Activated T-helper 1 cell treated with anti-CD3 and anti-CD28 coated beads, Interleukin-12 subunit alpha, Interleukin-12 subunit beta, Interleukin-2, Interleukin-4 antibody, amounts not matched to agents 30 ng/mL and 10 ng/mL and 1 ng/mL, durations not matched to agents 14 hours and 24 hours and 36 hours (primary cell): ENCODE results near the gene PBX3. TPM values are rescaled to one million over a fixed set of nuclear protein-coding genes. Genes with fewer than 3 reads are reported as not detected.

ENCODE experiments used
- DNase-seq: peaks from one replicate; pipeline ENCODE4 v3.0.0; 2021; ENCODE audit warnings: low spot score
- H3K27ac Mint-ChIP-seq: one replicate; pipeline ENCODE4 v1.8.0; 2021; ENCODE audit warnings: mild to moderate bottlenecking, mixed read lengths
- H3K27me3 Mint-ChIP-seq: one replicate; pipeline ENCODE4 v1.8.0; 2022; ENCODE audit warnings: mild to moderate bottlenecking, moderate library complexity, mixed read lengths; ENCODE audit not compliant: insufficient read depth
- H3K36me3 Mint-ChIP-seq: one replicate; pipeline ENCODE4 v1.8.0; 2021; ENCODE audit warnings: low read depth, mixed read lengths
- H3K4me1 Mint-ChIP-seq: one replicate; pipeline ENCODE4 v1.8.0; 2021; ENCODE audit warnings: low read depth, mixed read lengths
- H3K4me3 Mint-ChIP-seq: one replicate; pipeline ENCODE4 v1.8.0; 2021; ENCODE audit warnings: mild to moderate bottlenecking, moderate library complexity, mixed read lengths
- H3K9me3 Mint-ChIP-seq: one replicate; pipeline ENCODE4 v1.8.0; 2021; ENCODE audit warnings: mixed read lengths
- intact Hi-C: fragments of 100-400 bp; cut with micrococcal nuclease; formaldehyde crosslinking; loops from one replicate; pipeline ENCODE4 v1.15.1; 2024
- total RNA-seq: library from RNA; stranded (reverse); gene quantifications from 2 replicates; pipeline ENCODE4 v1.2.3, GENCODE V29; 2022

PBX3 gene
- total RNA-seq, 1 donor from 2014 or later: 24.2 TPM

DNA sequence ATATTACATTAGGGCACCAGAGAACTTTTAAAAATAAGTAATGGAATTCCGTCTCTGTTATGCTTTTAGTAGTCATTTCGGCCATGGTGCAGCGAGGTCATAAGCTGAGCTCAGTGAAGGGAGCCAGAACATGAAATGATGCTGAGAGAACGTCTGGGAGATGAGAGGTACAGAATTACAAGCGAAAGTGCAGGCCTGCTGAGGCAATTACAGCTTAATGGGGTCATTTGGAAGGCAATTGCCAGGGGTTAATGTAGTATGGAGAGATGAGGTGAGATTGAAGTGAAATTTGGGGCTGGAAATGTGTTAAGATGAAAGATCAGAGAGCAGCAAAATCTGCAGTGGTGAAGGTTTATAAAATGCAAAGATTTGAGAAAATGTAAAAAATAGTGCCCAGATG lies 96.5 kb downstream of the PBX3 start:
- H3K9me3 Mint-ChIP-seq: no peaks in the 10 kb centered on the region
- no peak for DNase-seq
- intact Hi-C loops: no loop called here
- no peak overlapping the region for H3K4me3 Mint-ChIP-seq
- H3K27me3 Mint-ChIP-seq: no peaks in the 10 kb centered on the region
- H3K27ac Mint-ChIP-seq: no peak overlapping the region
- H3K36me3 Mint-ChIP-seq: peaks cover 2% of the 10 kb centered on the region
- no peaks in the 10 kb centered on the region for H3K4me1 Mint-ChIP-seq

DNA sequence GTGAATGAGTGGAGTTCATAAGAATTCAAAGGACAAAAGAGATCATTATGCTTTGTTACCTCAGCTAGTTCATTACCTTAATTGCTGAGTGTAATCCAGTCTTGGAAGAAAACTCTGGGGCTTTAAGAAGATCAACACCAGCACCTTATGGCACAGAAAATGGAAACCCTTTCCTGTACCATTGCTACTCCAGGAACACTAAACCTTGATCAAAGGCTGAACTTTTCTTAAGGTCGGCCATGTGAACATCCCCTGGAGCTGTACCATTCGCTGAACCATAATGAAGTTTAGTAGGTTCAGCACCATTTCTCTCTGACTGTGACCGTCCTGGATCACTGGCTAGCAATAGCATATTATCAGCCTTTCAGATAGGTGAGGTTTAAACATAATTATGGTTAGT lies 97.4 kb downstream of the PBX3 start:
- Mint-ChIP-seq H3K4me1 (no peaks in the 10 kb centered on the region), H3K9me3 (no peaks in the 10 kb centered on the region), H3K27me3 (no peaks in the 10 kb centered on the region), H3K4me3 (no peak overlapping the region), H3K27ac (no peak overlapping the region), H3K36me3 (peaks cover 2% of the 10 kb centered on the region)
- DNase-seq: no peak
- intact Hi-C loops: no loop called here

DNA sequence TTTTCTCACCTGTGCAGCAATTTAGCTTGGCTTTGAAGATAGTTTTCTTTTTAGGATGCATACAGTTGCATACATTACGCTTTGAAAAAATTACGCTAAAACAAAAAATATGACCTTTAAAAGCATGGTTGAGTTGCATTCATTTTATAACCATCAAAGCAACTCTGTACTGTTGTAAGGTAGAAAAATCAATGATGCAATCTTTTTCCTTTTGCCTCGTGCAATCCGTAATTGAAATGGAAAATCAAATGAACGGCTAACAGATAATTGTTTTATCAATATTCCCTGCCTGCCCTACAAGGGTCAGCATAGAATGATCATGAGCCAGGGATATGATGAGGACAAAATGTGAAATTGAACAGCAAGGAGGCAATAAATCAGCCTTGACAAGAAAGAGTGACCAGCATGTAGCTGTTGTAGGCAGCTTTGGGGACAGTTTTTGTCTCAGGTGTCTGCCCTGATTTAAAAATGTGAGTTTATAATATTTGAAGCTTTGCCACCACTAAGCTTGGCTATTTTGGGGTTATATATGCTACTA lies 98.2 kb downstream of the PBX3 start:
- intact Hi-C loops: no loop called here
- Mint-ChIP-seq H3K27me3 (no peaks in the 10 kb centered on the region), H3K4me1 (no peaks in the 10 kb centered on the region), H3K4me3 (no peak overlapping the region), H3K9me3 (no peaks in the 10 kb centered on the region), H3K27ac (no peak overlapping the region), H3K36me3 (peaks cover 2% of the 10 kb centered on the region)
- DNase-seq: no peak

DNA sequence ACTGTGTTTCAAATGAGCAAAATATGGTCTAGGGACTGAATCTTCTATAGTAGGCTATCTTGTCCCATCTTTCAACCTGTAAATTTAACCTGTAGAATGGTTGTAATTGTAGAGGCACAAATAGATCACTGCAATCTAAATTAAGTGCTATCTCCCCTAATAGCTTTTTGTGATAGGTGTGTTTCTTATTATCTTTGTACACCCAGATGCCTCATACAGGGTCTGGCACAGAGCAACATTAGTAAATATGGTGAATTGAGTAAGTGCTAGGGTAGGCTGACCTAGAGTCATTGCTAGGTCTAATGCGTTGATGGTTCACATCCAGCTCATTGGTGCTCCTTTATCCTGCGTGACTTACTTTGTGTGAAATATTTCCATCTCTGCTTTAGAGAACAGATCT lies 100.6 kb downstream of the PBX3 start:
- Mint-ChIP-seq H3K9me3 (no peaks in the 10 kb centered on the region), H3K4me3 (no peak overlapping the region), H3K36me3 (peaks cover 2% of the 10 kb centered on the region), H3K27ac (no peak overlapping the region), H3K27me3 (no peaks in the 10 kb centered on the region), H3K4me1 (no peaks in the 10 kb centered on the region)
- DNase-seq: no peak
- intact Hi-C loops: no loop called here

DNA sequence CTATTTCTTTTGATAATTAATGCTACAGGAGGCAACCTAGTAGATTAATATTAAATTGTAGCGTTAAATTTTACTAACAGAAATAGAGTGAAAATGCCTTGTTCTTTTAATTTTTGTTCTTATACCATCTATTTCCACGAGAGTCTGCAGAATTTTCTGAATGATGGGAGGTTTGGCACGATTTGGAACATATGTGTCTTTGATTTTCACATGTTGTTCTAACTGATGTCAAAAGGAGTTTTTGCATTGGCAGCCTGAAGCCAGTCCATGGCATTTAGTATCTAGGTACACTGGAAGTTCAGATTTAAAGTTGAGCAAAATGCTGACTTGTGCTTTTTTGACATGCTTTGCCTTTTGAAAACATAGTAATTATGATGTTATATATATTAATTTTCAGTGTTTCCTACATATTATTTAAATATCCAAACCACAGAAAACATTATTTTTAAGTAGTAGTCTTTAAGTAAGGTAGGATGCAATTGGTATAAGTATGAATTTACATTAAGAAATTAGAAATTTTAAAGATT lies 103.0 kb downstream of the PBX3 start:
- H3K4me1 Mint-ChIP-seq: peaks cover 7% of the 10 kb centered on the region
- no peak overlapping the region for H3K4me3 Mint-ChIP-seq
- no peak for DNase-seq
- H3K36me3 Mint-ChIP-seq: no peaks in the 10 kb centered on the region
- H3K27ac Mint-ChIP-seq: no peak overlapping the region
- H3K27me3 Mint-ChIP-seq: no peaks in the 10 kb centered on the region
- H3K9me3 Mint-ChIP-seq: no peaks in the 10 kb centered on the region
- intact Hi-C loops: no loop called here

DNA sequence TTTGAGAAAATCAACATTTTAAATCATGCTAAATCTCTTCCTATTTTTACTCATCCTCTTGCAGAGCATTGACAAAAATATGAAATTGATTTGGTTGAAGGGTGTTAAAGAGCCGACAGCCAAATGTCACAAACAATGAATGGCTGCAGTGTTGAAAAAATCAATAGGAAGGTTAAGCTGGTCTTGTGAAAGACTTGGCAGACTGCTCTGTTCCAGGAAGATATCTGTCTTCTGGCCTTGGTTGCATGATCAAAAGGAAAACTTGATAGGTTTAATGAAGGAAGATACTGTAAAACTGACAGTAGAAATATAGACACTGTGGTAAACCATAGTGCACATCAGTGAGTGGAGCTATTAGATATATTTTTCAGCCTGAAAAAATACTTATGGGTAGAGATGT lies 103.6 kb downstream of the PBX3 start:
- intact Hi-C loops: no loop called here

DNA sequence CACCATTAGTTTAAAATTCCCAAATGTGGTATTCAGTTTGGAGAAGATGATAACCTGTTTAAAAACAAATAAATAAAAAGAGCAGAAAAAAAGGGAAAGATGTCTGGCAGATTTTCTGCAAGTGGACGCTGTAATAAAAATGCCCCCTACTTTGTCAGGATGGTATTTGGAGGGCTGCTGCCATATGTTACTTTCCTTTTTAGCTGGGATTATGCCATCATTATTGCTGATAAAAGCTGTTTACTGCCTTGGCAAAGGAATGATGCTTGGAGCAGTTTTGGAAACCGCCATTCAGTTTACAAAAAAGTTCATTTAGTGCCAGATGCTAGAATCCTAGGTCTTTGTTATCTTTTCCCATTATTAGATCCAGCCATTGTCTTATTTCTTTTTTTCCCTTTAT lies 104.8 kb downstream of the PBX3 start:
- H3K27me3 Mint-ChIP-seq: no peaks in the 10 kb centered on the region
- no peak for DNase-seq
- H3K27ac Mint-ChIP-seq: no peak overlapping the region
- intact Hi-C loops: no loop called here
- no peak overlapping the region for H3K4me3 Mint-ChIP-seq
- H3K36me3 Mint-ChIP-seq: no peaks in the 10 kb centered on the region
- peaks cover 7% of the 10 kb centered on the region for H3K4me1 Mint-ChIP-seq
- no peaks in the 10 kb centered on the region for H3K9me3 Mint-ChIP-seq

More for the DNA sequence above, 103.6 kb downstream of the PBX3 start:
- Mint-ChIP-seq H3K9me3 (no peaks in the 10 kb centered on the region), H3K36me3 (no peaks in the 10 kb centered on the region), H3K27me3 (no peaks in the 10 kb centered on the region), H3K4me1 (peaks cover 7% of the 10 kb centered on the region), H3K4me3 (no peak overlapping the region), H3K27ac (no peak overlapping the region)
- no peak for DNase-seq

DNA sequence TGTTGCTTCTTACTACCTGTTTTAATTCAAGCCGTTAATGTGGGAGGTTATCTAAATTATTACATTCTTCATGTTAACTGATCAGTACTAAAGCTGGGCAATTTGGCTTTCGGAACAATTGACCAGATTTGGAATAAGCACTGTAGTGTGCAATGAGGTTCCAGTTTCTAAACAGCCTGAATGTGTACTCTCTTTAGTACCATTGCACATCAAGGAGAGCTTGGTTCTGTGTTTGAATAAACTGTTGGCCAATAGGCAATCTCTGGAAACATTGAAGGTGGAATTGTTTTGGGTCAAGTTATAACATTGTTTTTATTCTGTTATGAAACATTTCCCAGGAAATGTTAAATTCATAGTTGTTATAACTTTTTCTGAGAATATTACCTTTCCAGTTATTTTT lies 105.2 kb downstream of the PBX3 start:
- Mint-ChIP-seq H3K27ac (no peak overlapping the region), H3K4me3 (no peak overlapping the region), H3K9me3 (no peaks in the 10 kb centered on the region), H3K27me3 (no peaks in the 10 kb centered on the region), H3K36me3 (no peaks in the 10 kb centered on the region), H3K4me1 (peaks cover 7% of the 10 kb centered on the region)
- no peak for DNase-seq
- intact Hi-C loops: no loop called here

DNA sequence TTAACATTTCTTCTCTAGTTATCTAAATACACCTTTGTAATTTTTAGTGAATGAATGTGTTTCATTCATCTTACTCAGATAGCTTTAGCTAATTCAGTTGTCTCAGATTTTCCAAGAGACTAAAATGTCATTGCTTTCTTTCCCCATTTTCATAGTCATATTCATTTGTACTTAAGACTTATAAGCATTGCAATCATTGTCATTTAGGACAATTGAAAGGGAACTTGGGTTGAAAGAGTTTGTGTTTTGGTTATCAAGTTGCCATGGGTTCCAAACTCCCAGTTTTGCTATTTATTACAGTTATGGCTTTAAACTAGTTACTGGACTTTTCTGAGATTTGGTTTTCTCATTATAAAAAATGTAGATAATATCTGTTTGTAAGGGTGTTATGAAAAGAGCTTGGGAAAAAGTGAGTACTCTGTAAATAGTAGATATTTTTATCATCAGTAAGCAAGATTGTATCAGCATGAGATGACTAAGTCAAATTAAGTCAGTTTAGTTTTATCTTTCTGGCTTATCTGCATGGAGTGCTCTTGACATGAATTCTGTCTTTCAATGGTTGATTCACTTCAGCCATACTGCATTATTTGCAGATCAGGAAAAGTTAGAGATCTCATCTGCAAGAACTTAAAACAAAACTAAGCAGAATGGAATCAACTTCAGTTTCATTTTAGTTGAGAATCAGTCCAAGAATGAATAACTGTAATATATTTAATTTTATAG lies 107.5 kb downstream of the PBX3 start:
- no peaks in the 10 kb centered on the region for H3K27me3 Mint-ChIP-seq
- H3K36me3 Mint-ChIP-seq: no peaks in the 10 kb centered on the region
- H3K27ac Mint-ChIP-seq: no peak overlapping the region
- H3K4me1 Mint-ChIP-seq: peaks cover 7% of the 10 kb centered on the region
- no peak for DNase-seq
- no peaks in the 10 kb centered on the region for H3K9me3 Mint-ChIP-seq
- H3K4me3 Mint-ChIP-seq: no peak overlapping the region
- intact Hi-C loops: loop anchor here (1.0 kb wide), 2 partner anchors 222 to 333 kb away; no protein-coding TSS in a partner anchor

DNA sequence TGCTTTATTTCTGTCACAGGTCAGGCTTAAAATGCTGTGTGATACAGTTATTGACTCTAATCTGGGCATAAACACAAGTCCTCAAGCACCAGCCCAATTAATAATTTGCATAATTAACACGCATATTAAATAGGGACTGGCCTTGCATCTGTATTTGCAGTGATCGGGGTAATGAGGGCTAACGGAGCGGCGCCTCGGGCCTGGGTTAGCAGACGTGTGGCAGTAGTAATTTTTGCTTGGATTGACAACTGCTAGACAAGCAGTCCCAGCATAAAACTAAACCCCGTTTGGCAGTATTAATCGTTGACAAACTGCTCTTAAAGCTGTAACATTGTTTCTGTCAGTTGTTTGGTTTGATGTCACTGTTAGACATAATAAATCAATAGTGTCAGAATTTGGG lies 109.2 kb downstream of the PBX3 start:
- Mint-ChIP-seq H3K27me3 (no peaks in the 10 kb centered on the region), H3K27ac (no peak overlapping the region), H3K4me3 (no peak overlapping the region), H3K4me1 (peaks cover 7% of the 10 kb centered on the region), H3K9me3 (no peaks in the 10 kb centered on the region), H3K36me3 (no peaks in the 10 kb centered on the region)
- no peak for DNase-seq
- intact Hi-C loops: no loop called here

DNA sequence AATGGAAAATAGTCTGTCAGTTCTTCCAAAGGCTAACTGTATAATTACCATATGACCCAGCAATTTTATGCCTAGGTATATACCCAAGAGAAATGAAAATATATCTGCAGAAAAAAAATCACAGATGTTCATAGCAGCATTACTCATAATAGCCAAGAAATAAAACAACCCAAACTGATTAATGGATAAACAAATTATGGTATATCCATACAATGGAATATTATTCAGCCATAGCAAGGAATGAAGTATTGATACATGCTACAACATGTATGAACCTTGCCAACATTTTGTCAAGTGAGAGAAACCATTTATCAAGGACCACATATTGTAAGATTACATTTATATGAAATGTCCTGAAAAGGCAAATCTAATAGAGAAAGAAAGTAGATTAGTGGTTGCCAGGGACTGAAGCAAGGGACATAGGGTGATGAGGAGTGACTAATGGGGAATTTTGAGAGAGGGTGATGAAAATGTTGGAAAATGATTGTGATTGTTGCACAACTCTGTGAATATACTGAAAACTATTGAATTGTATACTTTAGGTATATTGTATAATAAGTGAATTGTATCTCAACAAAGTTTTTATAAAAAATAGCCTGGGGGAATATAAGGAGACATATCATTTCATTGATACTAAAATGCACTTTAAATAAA lies 114.4 kb downstream of the PBX3 start:
- Mint-ChIP-seq H3K4me3 (no peak overlapping the region), H3K27ac (no peak overlapping the region), H3K36me3 (no peaks in the 10 kb centered on the region), H3K4me1 (no peaks in the 10 kb centered on the region), H3K27me3 (no peaks in the 10 kb centered on the region), H3K9me3 (no peaks in the 10 kb centered on the region)
- no peak for DNase-seq
- intact Hi-C loops: no loop called here

DNA sequence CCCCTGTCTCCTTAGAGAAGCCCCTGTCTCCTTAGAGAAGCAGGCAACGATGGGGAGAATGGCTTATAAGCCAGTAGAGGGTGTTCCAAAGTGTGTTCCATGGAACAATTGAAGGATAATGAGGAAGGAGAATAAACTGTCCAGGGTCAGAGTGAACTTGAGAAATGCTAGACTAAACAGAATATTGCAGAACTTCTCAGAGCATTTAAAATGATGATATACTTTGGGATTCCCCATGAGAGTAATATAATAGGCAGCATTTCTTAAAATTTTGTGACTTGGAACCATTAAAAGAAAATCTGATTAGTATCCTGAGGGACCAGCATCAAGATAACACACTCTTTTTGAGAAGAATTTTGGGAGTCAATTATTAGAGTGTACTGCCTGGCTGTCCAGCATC lies 116.8 kb downstream of the PBX3 start:
- intact Hi-C loops: no loop called here
- Mint-ChIP-seq H3K9me3 (no peaks in the 10 kb centered on the region), H3K27me3 (no peaks in the 10 kb centered on the region), H3K36me3 (no peaks in the 10 kb centered on the region), H3K27ac (no peak overlapping the region), H3K4me3 (no peak overlapping the region), H3K4me1 (no peaks in the 10 kb centered on the region)
- DNase-seq: no peak

DNA sequence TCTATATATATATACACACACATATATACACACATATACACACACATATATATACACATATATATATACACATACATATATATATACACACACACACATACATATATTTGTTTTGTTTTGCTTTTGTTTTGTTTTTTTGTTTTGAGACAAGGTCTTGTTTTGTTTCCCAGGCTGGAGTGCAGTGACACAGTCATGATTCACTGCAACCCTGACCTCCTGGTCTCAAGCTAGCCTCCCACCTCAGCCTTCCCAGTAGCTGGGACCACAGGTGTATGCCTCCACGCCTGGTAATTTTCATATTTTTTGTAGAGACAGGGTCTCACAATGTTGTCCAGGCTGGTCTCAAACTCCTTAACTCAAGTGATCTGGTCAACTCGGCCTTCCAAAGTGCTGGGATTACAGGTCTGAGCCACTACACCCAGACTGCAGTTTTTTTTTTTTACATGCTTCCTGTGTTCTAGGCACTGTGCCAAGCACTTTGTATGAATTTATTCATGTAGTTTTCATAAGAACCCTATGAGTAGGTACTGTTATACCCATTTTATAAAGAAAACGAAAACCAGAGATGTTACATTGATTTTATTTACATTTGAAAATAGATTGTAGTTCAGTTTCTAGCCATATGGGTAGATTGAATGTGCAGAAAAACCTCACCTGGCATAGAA lies 120.7 kb downstream of the PBX3 start:
- Mint-ChIP-seq H3K9me3 (no peaks in the 10 kb centered on the region), H3K4me1 (no peaks in the 10 kb centered on the region), H3K36me3 (no peaks in the 10 kb centered on the region), H3K4me3 (no peak overlapping the region), H3K27ac (no peak overlapping the region), H3K27me3 (no peaks in the 10 kb centered on the region)
- intact Hi-C loops: no loop called here
- no peak for DNase-seq
